ENCODE results near the gene COX7A2L. TPM values are rescaled to one million over a fixed set of nuclear protein-coding genes. Genes with fewer than 3 reads are reported as not detected.
"Not testable (repeated sequence)": the region's sequence is repeated elsewhere in the genome, so short reads cannot be mapped to it uniquely, and the experiment has no call there.

Gene COX7A2L
- total RNA-seq, 1 experiment from 2014 or later: 85.4 TPM

GRCh38 chr2:42404676-42405075, 43.7 kb upstream of the COX7A2L start:
- Histone ChIP-seq H3K27ac (ENCODE audit: low read depth, low read length, poor library complexity, severe bottlenecking) (no peak overlapping the region), H3K27me3 (replicated peaks; ENCODE audit: insufficient read depth, low read depth, low read length, poor library complexity) (no peaks in the 10 kb centered on the region), H3K4me1 (ENCODE audit: insufficient read depth, low read length, poor library complexity, severe bottlenecking) (no peaks in the 10 kb centered on the region), H3K36me3 (ENCODE audit: insufficient read depth, low read length, poor library complexity, severe bottlenecking) (no peaks in the 10 kb centered on the region), H3K9me3 (ENCODE audit: low read depth, low read length, poor library complexity, severe bottlenecking) (no peaks in the 10 kb centered on the region), H3K4me3 (ENCODE audit: low read depth, low read length, poor library complexity, severe bottlenecking) (no peak overlapping the region)
- DNase-seq (ENCODE audit: low spot score): no peak
- ChIA-PET POLR2A (ENCODE audit: low non-redundant PET) (no interaction called here), CTCF (no interaction called here)
- TF ChIP-seq EZH2 (IDR thresholded peaks at IDR 0.05; ENCODE audit: borderline replicate concordance, low read depth, low read length, poor library complexity, severe bottlenecking): no peak
- no peak for TF ChIP-seq CTCF (conservative IDR thresholded peaks at IDR 0.05; ENCODE audit: low read depth, low read length)
- intact Hi-C loops (cut with micrococcal nuclease; ENCODE audit: unreplicated experiment): no loop called here
- BruUV-seq (replicated peaks): no TSS peak

- BruUV-seq (replicated peaks): no TSS peak
- Histone ChIP-seq H3K27me3 (replicated peaks; ENCODE audit: insufficient read depth, low read depth, low read length, poor library complexity) (no peaks in the 10 kb centered on the region), H3K9me3 (ENCODE audit: low read depth, low read length, poor library complexity, severe bottlenecking) (no peaks in the 10 kb centered on the region), H3K27ac (ENCODE audit: low read depth, low read length, poor library complexity, severe bottlenecking) (no peak overlapping the region), H3K4me3 (ENCODE audit: low read depth, low read length, poor library complexity, severe bottlenecking) (no peak overlapping the region), H3K36me3 (ENCODE audit: insufficient read depth, low read length, poor library complexity, severe bottlenecking) (no peaks in the 10 kb centered on the region), H3K4me1 (ENCODE audit: insufficient read depth, low read length, poor library complexity, severe bottlenecking) (no peaks in the 10 kb centered on the region)
- no peak for DNase-seq (ENCODE audit: low spot score)
- ChIA-PET CTCF (no interaction called here), POLR2A (ENCODE audit: low non-redundant PET) (no interaction called here)
- TF ChIP-seq CTCF (conservative IDR thresholded peaks at IDR 0.05; ENCODE audit: low read depth, low read length) (no peak), EZH2 (IDR thresholded peaks at IDR 0.05; ENCODE audit: borderline replicate concordance, low read depth, low read length, poor library complexity, severe bottlenecking) (no peak)
- intact Hi-C loops (cut with micrococcal nuclease; ENCODE audit: unreplicated experiment): no loop called here
These were observed 40.8 kb upstream of the COX7A2L start for GRCh38 chr2:42401773-42402172.

GRCh38 chr2:42398052-42398451, 37.0 kb upstream of the COX7A2L start:
- H3K27me3 ChIP-seq (replicated peaks; ENCODE audit: insufficient read depth, low read depth, low read length, poor library complexity); BruUV-seq (replicated peaks); H3K27ac ChIP-seq (ENCODE audit: low read depth, low read length, poor library complexity, severe bottlenecking); H3K4me3 ChIP-seq (ENCODE audit: low read depth, low read length, poor library complexity, severe bottlenecking); H3K9me3 ChIP-seq (ENCODE audit: low read depth, low read length, poor library complexity, severe bottlenecking); H3K36me3 ChIP-seq (ENCODE audit: insufficient read depth, low read length, poor library complexity, severe bottlenecking); DNase-seq (ENCODE audit: low spot score); POLR2A ChIA-PET (ENCODE audit: low non-redundant PET); H3K4me1 ChIP-seq (ENCODE audit: insufficient read depth, low read length, poor library complexity, severe bottlenecking); intact Hi-C loops (cut with micrococcal nuclease; ENCODE audit: unreplicated experiment): not testable (repeated sequence)
- CTCF ChIA-PET: interaction anchor here (0.5 kb wide), 1 partner anchor 617 kb away, joined by 3 read pairs; no protein-coding TSS in a partner anchor

- DNase-seq (ENCODE audit: low spot score); H3K4me1 ChIP-seq (ENCODE audit: insufficient read depth, low read length, poor library complexity, severe bottlenecking); H3K9me3 ChIP-seq (ENCODE audit: low read depth, low read length, poor library complexity, severe bottlenecking); H3K4me3 ChIP-seq (ENCODE audit: low read depth, low read length, poor library complexity, severe bottlenecking); H3K36me3 ChIP-seq (ENCODE audit: insufficient read depth, low read length, poor library complexity, severe bottlenecking); BruUV-seq (replicated peaks); intact Hi-C loops (cut with micrococcal nuclease; ENCODE audit: unreplicated experiment); H3K27ac ChIP-seq (ENCODE audit: low read depth, low read length, poor library complexity, severe bottlenecking); H3K27me3 ChIP-seq (replicated peaks; ENCODE audit: insufficient read depth, low read depth, low read length, poor library complexity); POLR2A ChIA-PET (ENCODE audit: low non-redundant PET); CTCF ChIA-PET: not testable (repeated sequence)
These were observed 32.3 kb upstream of the COX7A2L start for GRCh38 chr2:42393320-42393719.

All from A673 (cell line).